Liver (tissue), 9 donors: ENCODE data around the gene SMIM24. TPM values are rescaled to one million over a fixed set of nuclear protein-coding genes. Genes with fewer than 3 reads are reported as not detected.

Experiments
- DNase-seq: peaks from one replicate; pipeline ENCODE4 v3.0.0-alpha.2; 2017; ENCODE audit warnings: low spot score
- H3K27ac ChIP-seq, 2 donors: one replicate each; pipeline ENCODE4 v1.7.0; 2013; ENCODE audit warnings: inconsistent platforms in 2 of 2, low read length in 2 of 2, control low read depth in 1 of 2, low read depth in 1 of 2, mild to moderate bottlenecking in 1 of 2
- H3K27me3 ChIP-seq, 4 donors: one replicate each; pipeline versions ENCODE4 v1.6.1 to v1.7.0; 2013; ENCODE audit warnings: low read length in 3 of 4, inconsistent platforms in 1 of 4, mild to moderate bottlenecking in 1 of 4, moderate library complexity in 1 of 4; ENCODE audit not compliant: control insufficient read depth in 4 of 4, insufficient read depth in 4 of 4
- H3K36me3 ChIP-seq, 4 donors: one replicate each; pipeline versions ENCODE4 v1.6.1 to v1.7.0; 2013; ENCODE audit warnings: low read length in 3 of 4, mild to moderate bottlenecking in 3 of 4, low read depth in 1 of 4, moderate library complexity in 1 of 4; ENCODE audit not compliant: control insufficient read depth in 4 of 4, insufficient read depth in 3 of 4
- H3K4me1 ChIP-seq, 4 donors: one replicate each; pipeline versions ENCODE4 v1.6.1 to v1.7.0; 2013; ENCODE audit warnings: low read length in 3 of 4, mild to moderate bottlenecking in 3 of 4, moderate library complexity in 1 of 4; ENCODE audit not compliant: control insufficient read depth in 4 of 4, insufficient read depth in 4 of 4
- H3K4me3 ChIP-seq, 3 donors: one replicate each; pipeline versions ENCODE4 v1.6.1 to v1.7.0; 2013; ENCODE audit warnings: low read length in 3 of 3, control low read depth in 1 of 3, low read depth in 1 of 3, mild to moderate bottlenecking in 1 of 3
- H3K9ac ChIP-seq, 2 donors: one replicate each; pipeline ENCODE4 v1.7.0; 2013; ENCODE audit warnings: low read length in 2 of 2, mild to moderate bottlenecking in 2 of 2, moderate library complexity in 2 of 2, control low read depth in 1 of 2, low read depth in 1 of 2
- H3K9me3 ChIP-seq, 4 donors: one replicate each; pipeline versions ENCODE4 v1.6.1 to v1.7.0; 2013; ENCODE audit warnings: low read length in 3 of 4; ENCODE audit not compliant: control insufficient read depth in 4 of 4
- CTCF ChIP-seq: fragments of 150-350 bp; IDR thresholded peaks from 2 replicates; pipeline ENCODE4 v1.5.1; 2017; ENCODE audit warnings: improper control_type of control experiment, low read depth, low read length; ENCODE audit not compliant: missing input control
- EGR1 ChIP-seq, 2 donors: IDR thresholded peaks; 2 replicates each; pipeline ENCODE4 v1.6.1; 2016 to 2018; ENCODE audit warnings: antibody characterized with exemption in 2 of 2, low read depth in 2 of 2
- FOXA2 ChIP-seq: IDR thresholded peaks from 2 replicates; pipeline ENCODE4 v1.6.1; 2016; ENCODE audit warnings: antibody characterized with exemption
- GABPA ChIP-seq, 2 donors: IDR thresholded peaks in 1 of 2; conservative IDR thresholded peaks in 1 of 2; 2 replicates each; pipeline ENCODE4 v1.6.1; 2016; ENCODE audit warnings: antibody characterized with exemption in 2 of 2, mild to moderate bottlenecking in 1 of 2, moderate library complexity in 1 of 2
- HNF4A ChIP-seq, 2 donors: conservative IDR thresholded peaks; 2 replicates each; pipeline ENCODE4 v1.6.1; 2016; ENCODE audit warnings: antibody characterized with exemption in 2 of 2, mild to moderate bottlenecking in 2 of 2
- JUND ChIP-seq, 2 donors: IDR thresholded peaks; 2 replicates each; pipeline ENCODE4 v1.6.1; 2016; ENCODE audit warnings: antibody characterized with exemption in 2 of 2
- NR2F2 ChIP-seq: IDR thresholded peaks from 2 replicates; pipeline ENCODE4 v1.6.1; 2016; ENCODE audit warnings: antibody characterized with exemption
- RAD21 ChIP-seq, 2 donors: IDR thresholded peaks; 2 replicates each; pipeline ENCODE4 v1.6.1; 2016; ENCODE audit warnings: antibody characterized with exemption in 2 of 2, mild to moderate bottlenecking in 2 of 2
- REST ChIP-seq: IDR thresholded peaks from 2 replicates; pipeline ENCODE4 v1.6.1; 2016; ENCODE audit warnings: antibody characterized with exemption, mild to moderate bottlenecking
- RXRA ChIP-seq, 2 donors: IDR thresholded peaks; 2 replicates each; pipeline ENCODE4 v1.6.1; 2017 to 2018; ENCODE audit warnings: antibody characterized with exemption in 2 of 2, mild to moderate bottlenecking in 1 of 2
- SP1 ChIP-seq: IDR thresholded peaks from 2 replicates; pipeline ENCODE4 v1.6.1; 2018; ENCODE audit warnings: antibody characterized with exemption, mild to moderate bottlenecking
- YY1 ChIP-seq: IDR thresholded peaks from 2 replicates; pipeline ENCODE4 v1.6.1; 2016; ENCODE audit warnings: antibody characterized with exemption, mild to moderate bottlenecking
- WGBS: extraction: QIAGEN DNeasy Blood & Tissue Kit; methylation state at CpG from one replicate; pipeline ENCODE4 v1.1.7; 2013; 5-methylcytosine and 5-hydroxymethylcytosine counted together
- polyA plus RNA-seq, 2 donors: library from polyadenylated mRNA; stranded (reverse) in 1 of 2; unstranded in 1 of 2; fragments of 200-250 nt in 1 of 2; fragments of >200 nt in 1 of 2; fragmentation: Nextera tagmentation in 1 of 2; extraction: Ambion mirVana in 1 of 2; gene quantifications; one replicate each; pipeline versions ENCODE4 v1.2.1 to v1.2.3, GENCODE V29; 2013 to 2015
- total RNA-seq, 2 donors: library from RNA; depleted of rRNA; stranded (reverse); fragments of >200 nt; gene quantifications; one replicate each; pipeline ENCODE4 v1.2.3, GENCODE V29; 2014
- TF ChIP-seq, protein P1 (sequence below): IDR thresholded peaks from 2 replicates; pipeline ENCODE4 v1.6.1; 2016; ENCODE audit warnings: antibody characterized with exemption
- TF ChIP-seq, protein P2 (sequence below): IDR thresholded peaks from 2 replicates; pipeline ENCODE4 v1.6.1; 2016; ENCODE audit warnings: antibody characterized with exemption
- TF ChIP-seq, protein P3 (sequence below): IDR thresholded peaks from 2 replicates; pipeline ENCODE4 v1.6.1; 2016; ENCODE audit warnings: antibody characterized with exemption
- donor health status: healthy.
- donor health status: healthy.
- donor health status: healthy.
- donor health status: healthy.
- donor health status: healthy.

The SMIM24 gene
- total and polyA plus RNA-seq, 4 donors = 0.17 to 13.7 (median 2.8) TPM

DNA sequence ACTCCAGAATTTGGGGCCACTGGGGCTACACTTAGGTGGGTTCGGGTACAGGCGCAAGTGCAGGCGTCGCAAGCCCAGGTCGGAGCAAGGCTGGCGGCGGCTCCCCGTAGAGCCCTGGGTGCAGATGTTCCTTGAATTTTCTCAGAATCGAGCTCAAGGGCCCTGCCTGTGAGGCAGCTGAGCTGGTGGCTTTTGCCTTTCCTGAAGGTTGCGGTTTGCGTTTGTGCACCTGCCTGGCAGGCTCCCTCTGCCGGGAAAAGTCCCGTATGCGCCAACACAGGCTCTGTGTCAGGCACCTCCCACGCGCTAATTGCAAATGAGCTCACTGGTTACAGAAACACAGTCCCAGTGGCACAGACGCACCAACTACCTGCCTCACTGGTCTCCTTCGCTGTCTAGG, 14.2 kb upstream of the SMIM24 start (continued):
- TF ChIP-seq, protein P1, sequence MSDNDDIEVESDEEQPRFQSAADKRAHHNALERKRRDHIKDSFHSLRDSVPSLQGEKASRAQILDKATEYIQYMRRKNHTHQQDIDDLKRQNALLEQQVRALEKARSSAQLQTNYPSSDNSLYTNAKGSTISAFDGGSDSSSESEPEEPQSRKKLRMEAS = no peak
- TF ChIP-seq NR2F2 (no peak), FOXA2 (no peak), YY1 (no peak), GABPA (IDR thresholded peaks at IDR 0.05 in 1 of 2, conservative IDR thresholded peaks at IDR 0.05 in 1 of 2) (no peak), RAD21 (IDR thresholded peaks at IDR 0.05) (no peak)
- TF ChIP-seq, protein P2, sequence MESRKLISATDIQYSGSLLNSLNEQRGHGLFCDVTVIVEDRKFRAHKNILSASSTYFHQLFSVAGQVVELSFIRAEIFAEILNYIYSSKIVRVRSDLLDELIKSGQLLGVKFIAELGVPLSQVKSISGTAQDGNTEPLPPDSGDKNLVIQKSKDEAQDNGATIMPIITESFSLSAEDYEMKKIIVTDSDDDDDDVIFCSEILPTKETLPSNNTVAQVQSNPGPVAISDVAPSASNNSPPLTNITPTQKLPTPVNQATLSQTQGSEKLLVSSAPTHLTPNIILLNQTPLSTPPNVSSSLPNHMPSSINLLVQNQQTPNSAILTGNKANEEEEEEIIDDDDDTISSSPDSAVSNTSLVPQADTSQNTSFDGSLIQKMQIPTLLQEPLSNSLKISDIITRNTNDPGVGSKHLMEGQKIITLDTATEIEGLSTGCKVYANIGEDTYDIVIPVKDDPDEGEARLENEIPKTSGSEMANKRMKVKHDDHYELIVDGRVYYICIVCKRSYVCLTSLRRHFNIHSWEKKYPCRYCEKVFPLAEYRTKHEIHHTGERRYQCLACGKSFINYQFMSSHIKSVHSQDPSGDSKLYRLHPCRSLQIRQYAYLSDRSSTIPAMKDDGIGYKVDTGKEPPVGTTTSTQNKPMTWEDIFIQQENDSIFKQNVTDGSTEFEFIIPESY = no peak

GRCh38 chr19:3494051-3494450, 13.7 kb upstream of the SMIM24 start:
- WGBS = 90% methylated on average over 15 of the region's 15 CpGs
- Histone ChIP-seq H3K36me3 (peaks cover 0 to 32% (median 12%) of the 10 kb centered on the region in 4 donors), H3K4me3 (no peak overlapping the region), H3K27ac (no peak overlapping the region), H3K9me3 (no peaks in the 10 kb centered on the region), H3K4me1 (peaks cover 0 to under 1% (median under 1%) of the 10 kb centered on the region in 4 donors), H3K9ac (no peak overlapping the region), H3K27me3 (no peaks in the 10 kb centered on the region)
- TF ChIP-seq REST = no peak
- TF ChIP-seq, protein P3, sequence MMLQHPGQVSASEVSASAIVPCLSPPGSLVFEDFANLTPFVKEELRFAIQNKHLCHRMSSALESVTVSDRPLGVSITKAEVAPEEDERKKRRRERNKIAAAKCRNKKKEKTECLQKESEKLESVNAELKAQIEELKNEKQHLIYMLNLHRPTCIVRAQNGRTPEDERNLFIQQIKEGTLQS = no peak
- no peak for TF ChIP-seq GABPA (IDR thresholded peaks at IDR 0.05 in 1 of 2, conservative IDR thresholded peaks at IDR 0.05 in 1 of 2)
- TF ChIP-seq HNF4A (conservative IDR thresholded peaks at IDR 0.05) = no peak
- TF ChIP-seq, protein P1 = no peak
- no peak for DNase-seq

- Histone ChIP-seq H3K9ac (no peak overlapping the region), H3K27ac (no peak overlapping the region), H3K9me3 (no peaks in the 10 kb centered on the region), H3K27me3 (no peaks in the 10 kb centered on the region), H3K36me3 (peaks cover 0 to 32% (median 12%) of the 10 kb centered on the region in 4 donors), H3K4me1 (no peaks in the 10 kb centered on the region), H3K4me3 (no peak overlapping the region)
- no peak for DNase-seq
- WGBS = 97% methylated on average over 14 of the region's 14 CpGs
- TF ChIP-seq, protein P1 = no peak
- no peak for TF ChIP-seq RXRA (IDR thresholded peaks at IDR 0.05)
- TF ChIP-seq REST = no peak
- no peak for TF ChIP-seq JUND (IDR thresholded peaks at IDR 0.05)
- no peak for TF ChIP-seq HNF4A (conservative IDR thresholded peaks at IDR 0.05)
- TF ChIP-seq CTCF = no peak
- TF ChIP-seq, protein P2 = no peak
- no peak for TF ChIP-seq SP1
- TF ChIP-seq EGR1 (IDR thresholded peaks at IDR 0.05; ENCODE audit: low read depth in 2 of 2) = no peak
- TF ChIP-seq GABPA (IDR thresholded peaks at IDR 0.05 in 1 of 2, conservative IDR thresholded peaks at IDR 0.05 in 1 of 2) = no peak
Measured at GRCh38 chr19:3493651-3494050, 13.3 kb upstream of the SMIM24 start.
